HUES48 (cell line): Measurements from ENCODE around the gene CTNNA1.

Experiments used
- H3K27ac ChIP-seq: one replicate; pipeline ENCODE4 v1.7.0; 2013; ENCODE audit warnings: low read depth, low read length, inconsistent platforms
- H3K27me3 ChIP-seq: 2 replicates; pipeline ENCODE4 v1.6.1; 2013; ENCODE audit warnings: mild to moderate bottlenecking, low read length; ENCODE audit not compliant: control insufficient read depth, insufficient read depth
- H3K36me3 ChIP-seq: 2 replicates; pipeline ENCODE4 v1.6.1; 2013; ENCODE audit warnings: low read length; ENCODE audit not compliant: control insufficient read depth, insufficient read depth
- H3K4me1 ChIP-seq: 2 replicates; pipeline ENCODE4 v1.6.1; 2013; ENCODE audit warnings: mild to moderate bottlenecking, low read length; ENCODE audit not compliant: control insufficient read depth, insufficient read depth
- H3K4me3 ChIP-seq: 2 replicates; pipeline ENCODE4 v1.5.1; 2013; ENCODE audit warnings: mild to moderate bottlenecking, low read depth, low read length
- H3K9ac ChIP-seq: 2 replicates; pipeline ENCODE4 v1.6.1; 2013; ENCODE audit warnings: mild to moderate bottlenecking, low read depth, low read length, moderate library complexity
- H3K9me3 ChIP-seq: 2 replicates; pipeline ENCODE4 v1.6.1; 2013; ENCODE audit warnings: low read length; ENCODE audit not compliant: control insufficient read depth, insufficient read depth

CTNNA1 gene

GRCh38 chr5:138944527-138945322, 191.5 kb downstream of the CTNNA1 start:
- Histone ChIP-seq H3K9ac (no peak overlapping the region), H3K27ac (no peak overlapping the region)

GRCh38 chr5:138945421-138946240, 192.4 kb downstream of the CTNNA1 start:
- no peak overlapping the region for H3K4me3 ChIP-seq
- H3K36me3 ChIP-seq, result no peaks in the 10 kb centered on the region
- peak overlapping the region; percentile 1 for H3K27ac ChIP-seq
- no peaks in the 10 kb centered on the region for H3K27me3 ChIP-seq
- peaks cover 25% of the 10 kb centered on the region for H3K4me1 ChIP-seq
- no peaks in the 10 kb centered on the region for H3K9me3 ChIP-seq
- H3K9ac ChIP-seq, result no peak overlapping the region

More at GRCh38 chr5:138944527-138945322, 191.5 kb downstream of the CTNNA1 start:
- H3K27me3 ChIP-seq, result no peaks in the 10 kb centered on the region
- no peaks in the 10 kb centered on the region for H3K9me3 ChIP-seq
- H3K4me1 ChIP-seq, result peaks cover 25% of the 10 kb centered on the region
- H3K4me3 ChIP-seq, result no peak overlapping the region
- no peaks in the 10 kb centered on the region for H3K36me3 ChIP-seq

- Histone ChIP-seq H3K36me3 (no peaks in the 10 kb centered on the region), H3K27ac (no peak overlapping the region), H3K9ac (no peak overlapping the region), H3K4me3 (no peak overlapping the region), H3K4me1 (peaks cover 25% of the 10 kb centered on the region), H3K9me3 (no peaks in the 10 kb centered on the region), H3K27me3 (no peaks in the 10 kb centered on the region)
Measured at GRCh38 chr5:138946241-138946623, 193.0 kb downstream of the CTNNA1 start.

GRCh38 chr5:138946831-138947560, 193.8 kb downstream of the CTNNA1 start:
- H3K9me3 ChIP-seq, result no peaks in the 10 kb centered on the region
- no peaks in the 10 kb centered on the region for H3K36me3 ChIP-seq

GRCh38 chr5:138947780-138948179, 194.6 kb downstream of the CTNNA1 start:
- Histone ChIP-seq H3K9ac (no peak overlapping the region), H3K4me3 (no peak overlapping the region), H3K9me3 (no peaks in the 10 kb centered on the region), H3K27me3 (no peaks in the 10 kb centered on the region), H3K36me3 (no peaks in the 10 kb centered on the region), H3K27ac (no peak overlapping the region), H3K4me1 (peaks cover 25% of the 10 kb centered on the region)

More at GRCh38 chr5:138946831-138947560, 193.8 kb downstream of the CTNNA1 start:
- Histone ChIP-seq H3K4me1 (peaks cover 25% of the 10 kb centered on the region), H3K27ac (no peak overlapping the region), H3K4me3 (no peak overlapping the region), H3K9ac (no peak overlapping the region), H3K27me3 (no peaks in the 10 kb centered on the region)

- Histone ChIP-seq H3K9me3 (no peaks in the 10 kb centered on the region), H3K27me3 (no peaks in the 10 kb centered on the region), H3K36me3 (no peaks in the 10 kb centered on the region), H3K4me1 (peaks cover 25% of the 10 kb centered on the region), H3K27ac (no peak overlapping the region), H3K9ac (no peak overlapping the region), H3K4me3 (no peak overlapping the region)
Measured at GRCh38 chr5:138948471-138949222, 195.4 kb downstream of the CTNNA1 start.

- Histone ChIP-seq H3K4me3 (no peak overlapping the region), H3K36me3 (no peaks in the 10 kb centered on the region), H3K9me3 (no peaks in the 10 kb centered on the region), H3K27ac (no peak overlapping the region), H3K27me3 (no peaks in the 10 kb centered on the region), H3K9ac (no peak overlapping the region), H3K4me1 (peaks cover 25% of the 10 kb centered on the region)
Measured at GRCh38 chr5:138949223-138949574, 196.0 kb downstream of the CTNNA1 start.

GRCh38 chr5:138949988-138950387, 196.8 kb downstream of the CTNNA1 start:
- no peaks in the 10 kb centered on the region for H3K36me3 ChIP-seq
- no peak overlapping the region for H3K27ac ChIP-seq
- peaks cover 30% of the 10 kb centered on the region for H3K4me1 ChIP-seq
- no peak overlapping the region for H3K9ac ChIP-seq
- no peak overlapping the region for H3K4me3 ChIP-seq
- no peaks in the 10 kb centered on the region for H3K9me3 ChIP-seq
- H3K27me3 ChIP-seq, result no peaks in the 10 kb centered on the region

GRCh38 chr5:138950421-138951031, 197.3 kb downstream of the CTNNA1 start:
- H3K9me3 ChIP-seq, result no peaks in the 10 kb centered on the region
- no peaks in the 10 kb centered on the region for H3K36me3 ChIP-seq
- H3K4me3 ChIP-seq, result no peak overlapping the region
- no peak overlapping the region for H3K9ac ChIP-seq
- no peak overlapping the region for H3K27ac ChIP-seq
- H3K4me1 ChIP-seq, result peaks cover 36% of the 10 kb centered on the region
- no peaks in the 10 kb centered on the region for H3K27me3 ChIP-seq
